Keratinocyte (primary cell): ENCODE measurements around the gene TMEM74B.

ENCODE experiments used
- CTCF ChIP-seq, 3 experiments: IDR thresholded peaks in 1 of 3; conservative IDR thresholded peaks in 1 of 3; optimal IDR thresholded peaks in 1 of 3; 2 replicates in 2 of 3; 3 replicates in 1 of 3; pipeline versions ENCODE3 to v1.5.1; 2011; ENCODE audit warnings: low read length in 3 of 3, mild to moderate bottlenecking in 3 of 3, moderate library complexity in 2 of 3, control low read depth in 1 of 3, inconsistent platforms in 1 of 3; ENCODE audit not compliant: insufficient read depth in 2 of 3; ENCODE audit errors: extremely low read depth in 1 of 3
- EZH2 ChIP-seq: IDR thresholded peaks from one replicate; pipeline ENCODE4 v1.6.1; 2012; ENCODE audit warnings: inconsistent platforms, mild to moderate bottlenecking, low read length, moderate library complexity

- TF ChIP-seq CTCF (optimal IDR thresholded peaks at IDR 0.05 in 1 of 3, IDR thresholded peaks at IDR 0.05 in 1 of 3, conservative IDR thresholded peaks at IDR 0.05 in 1 of 3; ENCODE audit: extremely low read depth in 1 of 3, insufficient read depth in 2 of 3, low read length in 3 of 3), result no peak
- no peak for TF ChIP-seq EZH2
Observed at GRCh38 chr20:1131354-1131753, 53.4 kb downstream of the TMEM74B start.
